Gastrocnemius medialis (tissue), 4 donors: ENCODE measurements around the gene SLX9. TPM values are rescaled to one million over a fixed set of nuclear protein-coding genes. Genes with fewer than 3 reads are reported as not detected.

Experiments
- ATAC-seq, 2 donors: fragments of 150-250 bp; one replicate each; pipeline ENCODE4 v1.9.1; 2016
- DNase-seq, 2 donors: peaks; one replicate each; pipeline ENCODE4 v3.0.0-alpha.2; 2019
- H3K27ac ChIP-seq, 4 donors: fragments of 200-600 bp; sonication (generic); 1 replicate in 1 of 4; 2 replicates in 3 of 4; pipeline ENCODE4 v1.5.1; 2016 to 2018; ENCODE audit warnings: mild to moderate bottlenecking in 2 of 4, moderate library complexity in 1 of 4
- H3K27me3 ChIP-seq, 3 donors: fragments of 200-600 bp; sonication (generic) in 2 of 3; 1 replicate in 1 of 3; 2 replicates in 2 of 3; pipeline versions ENCODE4 v1.5.1 to v1.6.0; 2016 to 2019; ENCODE audit warnings: mild to moderate bottlenecking in 1 of 3, moderate library complexity in 1 of 3
- H3K36me3 ChIP-seq, 2 donors: fragments of 200-600 bp; sonication (generic) in 1 of 2; one replicate each; pipeline ENCODE4 v1.5.1; 2017 to 2018
- H3K4me1 ChIP-seq, 2 donors: fragments of 200-600 bp; sonication (generic) in 1 of 2; one replicate each; pipeline ENCODE4 v1.5.1; 2016 to 2017; ENCODE audit warnings: mild to moderate bottlenecking in 2 of 2
- H3K4me3 ChIP-seq, 4 donors: fragments of 200-600 bp; sonication (generic) in 3 of 4; 1 replicate in 1 of 4; 2 replicates in 3 of 4; pipeline ENCODE4 v1.5.1; 2016 to 2019; ENCODE audit warnings: mild to moderate bottlenecking in 2 of 4
- H3K9me3 ChIP-seq, 3 donors: fragments of 200-600 bp; sonication (generic) in 2 of 3; 1 replicate in 1 of 3; 2 replicates in 2 of 3; pipeline ENCODE4 v1.5.1; 2016 to 2019
- CTCF ChIP-seq, 5 experiments: fragments of 450-650 bp in 3 of 5; fragments of 200-600 bp in 2 of 5; sonication (generic) in 2 of 5; IDR thresholded peaks in 4 of 5; conservative IDR thresholded peaks in 1 of 5; 1 replicate in 4 of 5; 2 replicates in 1 of 5; pipeline ENCODE4 v1.5.1; 2016 to 2019; ENCODE audit warnings: antibody characterized with exemption in 5 of 5, mild to moderate bottlenecking in 3 of 5, moderate library complexity in 3 of 5
- POLR2A ChIP-seq, 2 donors: fragments of 450-650 bp; IDR thresholded peaks; one replicate each; pipeline ENCODE4 v1.6.1; 2017; ENCODE audit warnings: antibody characterized with exemption in 2 of 2, mild to moderate bottlenecking in 2 of 2, moderate library complexity in 2 of 2
- in situ Hi-C, 4 donors: fragments of 200-750 bp; cut with MboI; loops; one replicate each; pipeline versions ENCODE4 v1.15.0 to v1.8.0; 2017; ENCODE audit warnings: low sequenced_read_pairs in 4 of 4
- intact Hi-C: fragments of 100-400 bp; cut with DNase I; formaldehyde crosslinking; loops from one replicate; pipeline ENCODE4 v1.15.1; 2023; ENCODE audit warnings: low total_unique reads
- total RNA-seq, 4 donors: library from RNA; depleted of rRNA; stranded (reverse); fragments of >200 nt; gene quantifications; one replicate each; pipeline versions ENCODE4 v1.1.0 to v1.2.3, GENCODE V29; 2016

The SLX9 gene
- total RNA-seq, 4 donors from 2014 or later: 23.7 to 37.6 (median 25.8) TPM

DNA sequence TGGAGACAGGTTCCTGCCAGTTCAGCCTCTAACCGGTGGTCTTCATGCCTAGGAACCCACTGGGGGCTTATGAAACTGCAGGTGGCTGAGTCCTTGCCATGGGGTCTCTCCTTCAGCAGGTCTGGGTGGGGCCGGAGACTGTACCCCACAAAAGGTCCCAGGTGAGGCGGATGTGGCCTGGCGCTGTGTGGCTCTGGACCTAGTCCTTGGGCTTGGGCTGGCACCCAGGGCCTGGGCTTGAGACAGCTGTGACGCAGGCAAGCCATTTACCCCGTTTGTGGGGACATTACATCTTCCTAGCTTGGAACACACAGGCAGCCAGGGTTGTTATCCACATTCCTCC, 5.9 kb upstream of the SLX9 start:
- Histone ChIP-seq H3K27me3 (peaks cover 36 to 50% (median 49%) of the 10 kb centered on the region in 3 donors), H3K27ac (no peak overlapping the region), H3K9me3 (no peaks in the 10 kb centered on the region), H3K4me3 (no peak overlapping the region), H3K4me1 (peaks cover 2 to 23% of the 10 kb centered on the region in 2 donors), H3K36me3 (no peaks in the 10 kb centered on the region)
- no peak for ATAC-seq
- TF ChIP-seq POLR2A (IDR thresholded peaks at IDR 0.05) (no peak), CTCF (IDR thresholded peaks at IDR 0.05 in 4 of 5, conservative IDR thresholded peaks at IDR 0.05 in 1 of 5) (no peak)
- in situ Hi-C loops (loop anchor here in 2 of 4 donors (10.0 to 25.0 kb wide), 2 partner anchors 139 to 353 kb away; partner anchors contain the start of gene POFUT2 (in 1 of the 2)), intact Hi-C loops (loop anchor here (2.0 to 10.0 kb wide), 2 partner anchors 41 to 429 kb away; no protein-coding TSS in a partner anchor)
- no peak for DNase-seq

GRCh38 chr21:44934276-44934675, 5.6 kb upstream of the SLX9 start:
- peaks cover 33 to 47% (median 46%) of the 10 kb centered on the region in 3 donors for H3K27me3 ChIP-seq
- DNase-seq (no peak), ATAC-seq (no peak)
- no peaks in the 10 kb centered on the region for H3K36me3 ChIP-seq
- H3K4me3 ChIP-seq: no peak overlapping the region
- H3K9me3 ChIP-seq: no peaks in the 10 kb centered on the region
- TF ChIP-seq CTCF (IDR thresholded peaks at IDR 0.05 in 4 of 5, conservative IDR thresholded peaks at IDR 0.05 in 1 of 5) (no peak), POLR2A (IDR thresholded peaks at IDR 0.05) (no peak)
- H3K27ac ChIP-seq: no peak overlapping the region
- in situ Hi-C loops (loop anchor here in 2 of 4 donors (10.0 to 25.0 kb wide), 2 partner anchors 139 to 353 kb away; partner anchors contain the start of gene POFUT2 (in 1 of the 2)), intact Hi-C loops (loop anchor here (10.0 kb wide), 1 partner anchor 429 kb away; no protein-coding TSS in a partner anchor)
- H3K4me1 ChIP-seq: peaks cover 6 to 26% of the 10 kb centered on the region in 2 donors

DNA sequence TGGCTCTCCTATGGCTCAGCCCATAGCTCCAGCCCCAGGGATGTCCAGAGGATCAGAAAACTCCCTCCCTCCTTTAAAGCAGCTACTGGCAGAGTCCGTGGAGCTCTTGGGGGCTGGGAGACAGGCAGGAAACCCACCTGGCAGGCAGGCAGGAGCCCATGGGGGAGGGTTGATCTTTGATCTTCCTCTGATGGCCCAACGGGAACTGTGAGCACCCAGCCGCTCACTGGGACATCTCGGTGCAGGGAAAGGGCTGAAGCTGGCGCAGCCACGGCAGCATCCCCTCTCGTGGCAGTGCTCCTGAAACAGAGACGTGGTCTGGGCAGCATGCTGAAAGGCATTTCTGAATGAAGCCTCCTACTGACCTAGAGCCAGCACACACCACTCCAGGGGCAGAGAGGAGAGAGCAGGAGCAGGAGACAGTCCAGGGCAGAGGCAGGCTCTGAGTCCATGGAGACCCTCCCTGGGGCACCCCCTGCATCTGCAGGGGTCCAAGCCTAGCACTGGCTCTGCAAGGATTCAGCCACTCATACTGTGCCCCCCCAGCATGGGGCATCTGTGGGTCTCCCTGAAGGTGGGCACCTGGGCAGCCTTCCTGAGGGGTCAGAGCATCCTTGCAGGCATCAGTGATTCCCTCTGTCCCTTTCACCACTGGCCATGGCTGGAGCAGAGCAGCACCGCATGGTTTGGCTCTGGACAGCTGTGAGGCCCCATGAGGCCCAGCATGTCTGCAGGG, 4.9 kb upstream of the SLX9 start:
- Histone ChIP-seq H3K9me3 (no peaks in the 10 kb centered on the region), H3K4me3 (no peak overlapping the region), H3K27me3 (peaks cover 26 to 40% (median 39%) of the 10 kb centered on the region in 3 donors), H3K36me3 (no peaks in the 10 kb centered on the region), H3K27ac (no peak overlapping the region), H3K4me1 (peaks cover 7 to 30% of the 10 kb centered on the region in 2 donors)
- ATAC-seq (no peak), DNase-seq (no peak)
- in situ Hi-C loops (loop anchor here in 2 of 4 donors (10.0 to 25.0 kb wide), 2 partner anchors 140 to 352 kb away; partner anchors contain the start of gene POFUT2 (in 1 of the 2)), intact Hi-C loops (loop anchor here (10.0 kb wide), 1 partner anchor 430 kb away; no protein-coding TSS in a partner anchor)
- no peak for TF ChIP-seq CTCF (IDR thresholded peaks at IDR 0.05 in 4 of 5, conservative IDR thresholded peaks at IDR 0.05 in 1 of 5)

DNA sequence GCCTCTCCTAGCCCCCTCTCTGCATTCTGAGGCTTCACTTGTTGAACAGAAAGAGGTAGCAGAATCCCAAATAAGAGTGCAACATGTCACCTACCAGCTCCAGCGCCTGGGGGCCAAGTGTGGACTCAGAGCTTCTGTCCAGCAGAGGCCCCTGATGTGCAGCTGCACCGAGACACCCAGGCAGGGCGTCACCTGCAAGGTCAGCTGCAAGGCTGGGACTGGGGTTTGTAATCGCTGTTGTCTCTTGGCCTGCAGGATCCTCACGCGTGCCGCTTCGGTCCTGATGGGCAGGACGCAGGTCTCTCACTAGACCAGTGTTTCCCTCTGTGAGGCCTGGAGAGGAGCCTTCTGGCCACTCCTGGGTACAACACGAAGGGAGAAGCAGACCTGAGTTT, 4.3 kb upstream of the SLX9 start:
- Histone ChIP-seq H3K9me3 (no peaks in the 10 kb centered on the region), H3K4me3 (no peak overlapping the region), H3K27me3 (peaks cover 21 to 34% (median 34%) of the 10 kb centered on the region in 3 donors), H3K36me3 (no peaks in the 10 kb centered on the region), H3K4me1 (peaks cover 7 to 30% of the 10 kb centered on the region in 2 donors), H3K27ac (no peak overlapping the region)
- ATAC-seq (no peak), DNase-seq (no peak)
- in situ Hi-C loops (loop anchor here in 2 of 4 donors (10.0 to 25.0 kb wide), 2 partner anchors 141 to 352 kb away; partner anchors contain the start of gene POFUT2 (in 1 of the 2)), intact Hi-C loops (loop anchor here (10.0 kb wide), 1 partner anchor 431 kb away; no protein-coding TSS in a partner anchor)
- TF ChIP-seq CTCF (IDR thresholded peaks at IDR 0.05 in 4 of 5, conservative IDR thresholded peaks at IDR 0.05 in 1 of 5) (no peak), POLR2A (IDR thresholded peaks at IDR 0.05) (no peak)
